ENCODE data around the gene GTPBP4.
A peak's percentile ranks its signal among the peaks of the same experiment; 100 is the strongest.

GTPBP4 gene

GRCh38 chr10:987870-988666 is at the start of gene GTPBP4:
Gene GTPBP4 (plus strand): TSS chr10:988434. CDS start chr10:988480, 46 bp downstream.
- peak; percentile 89 to 96 (median 94) for DNase-seq

GRCh38 chr10:938941-939678 is 49.1 kb upstream of the GTPBP4 start:
- peak in 2 of 6 experiments; percentile 10 to 23 for DNase-seq

- no peak for DNase-seq
These were observed 44.8 kb upstream of the GTPBP4 start for GRCh38 chr10:943334-944033.

GRCh38 chr10:944034-944831 is 44.0 kb upstream of the GTPBP4 start:
- no peak for DNase-seq

- no peak for DNase-seq
These were observed 42.5 kb upstream of the GTPBP4 start for GRCh38 chr10:945778-946177.

- DNase-seq, result no peak
These were observed 41.2 kb upstream of the GTPBP4 start for GRCh38 chr10:947051-947450.

GRCh38 chr10:947881-948280 is 40.4 kb upstream of the GTPBP4 start:
- DNase-seq, result no peak

GRCh38 chr10:948347-948746 is 39.9 kb upstream of the GTPBP4 start:
- no peak for DNase-seq

GRCh38 chr10:949446-949845 is 38.8 kb upstream of the GTPBP4 start:
- DNase-seq, result no peak

GRCh38 chr10:953836-954235 is 34.4 kb upstream of the GTPBP4 start:
- no peak for DNase-seq

- DNase-seq, result no peak
These were observed 33.8 kb upstream of the GTPBP4 start for GRCh38 chr10:954396-954795.

GRCh38 chr10:955127-955819 is 33.0 kb upstream of the GTPBP4 start:
- DNase-seq, result no peak

GRCh38 chr10:955820-956217 is 32.4 kb upstream of the GTPBP4 start:
- no peak for DNase-seq

GRCh38 chr10:958106-958505 is 30.1 kb upstream of the GTPBP4 start:
- no peak for DNase-seq

- DNase-seq, result no peak
These were observed 29.4 kb upstream of the GTPBP4 start for GRCh38 chr10:958856-959255.

GRCh38 chr10:962342-962741 is 25.9 kb upstream of the GTPBP4 start:
- no peak for DNase-seq

- no peak for DNase-seq
These were observed 25.0 kb upstream of the GTPBP4 start for GRCh38 chr10:963186-963585.

GRCh38 chr10:963655-964054 is 24.6 kb upstream of the GTPBP4 start:
- no peak for DNase-seq

- no peak for DNase-seq
These were observed 23.8 kb upstream of the GTPBP4 start for GRCh38 chr10:964321-964987.

GRCh38 chr10:964988-965417 is 23.2 kb upstream of the GTPBP4 start:
- DNase-seq, result no peak

GRCh38 chr10:966466-967235 is 21.6 kb upstream of the GTPBP4 start:
- no peak for DNase-seq

Data from stimulated activated naive CD4-positive, alpha-beta T cell (primary cell).